Progenitor cell of endocrine pancreas (in vitro differentiated cells): ENCODE measurements around the gene SMAD3. TPM values are rescaled to one million over a fixed set of nuclear protein-coding genes. Genes with fewer than 3 reads are reported as not detected.
A peak's percentile ranks its signal among the peaks of the same experiment; 100 is the strongest.

Experiments
- DNase-seq: peaks from one replicate; pipeline ENCODE4 v3.0.0; 2021; ENCODE audit warnings: low spot score; ENCODE audit not compliant: unreplicated experiment
- H3K27ac Mint-ChIP-seq: 2 replicates; pipeline ENCODE4 v1.8.0; 2021; ENCODE audit warnings: mild to moderate bottlenecking, moderate library complexity, mixed read lengths
- H3K27me3 Mint-ChIP-seq: 2 replicates; pipeline ENCODE4 v1.8.0; 2021; ENCODE audit warnings: mixed read lengths
- H3K36me3 Mint-ChIP-seq: 2 replicates; pipeline ENCODE4 v1.8.0; 2022; ENCODE audit warnings: mixed read lengths; ENCODE audit not compliant: insufficient read depth
- H3K4me1 Mint-ChIP-seq: 2 replicates; pipeline ENCODE4 v1.8.0; 2021; ENCODE audit warnings: low read depth, mixed read lengths
- H3K4me3 Mint-ChIP-seq: 2 replicates; pipeline ENCODE4 v1.8.0; 2021; ENCODE audit warnings: low read depth, mild to moderate bottlenecking, moderate library complexity, mixed read lengths
- H3K9me3 Mint-ChIP-seq: 2 replicates; pipeline ENCODE4 v1.8.0; 2021; ENCODE audit warnings: low read depth, mixed read lengths
- CTCF ChIP-seq: fragments of 200-600 bp; sonication (generic); IDR thresholded peaks from one replicate; pipeline ENCODE4 v1.5.0; 2021; ENCODE audit warnings: antibody characterized with exemption, mild to moderate bottlenecking; ENCODE audit not compliant: unreplicated experiment
- total RNA-seq: library from RNA; stranded (reverse); gene quantifications from 2 replicates; pipeline ENCODE4 v1.2.1, GENCODE V29; 2021

SMAD3 gene
- total RNA-seq, 1 donor from 2014 or later = 51.3 TPM

GRCh38 chr15:67110958-67111864 is 45.8 kb downstream of the SMAD3 start:
- no peaks in the 10 kb centered on the region for H3K27me3 Mint-ChIP-seq
- H3K4me1 Mint-ChIP-seq = peaks cover 23% of the 10 kb centered on the region
- H3K27ac Mint-ChIP-seq = no peak overlapping the region

DNA sequence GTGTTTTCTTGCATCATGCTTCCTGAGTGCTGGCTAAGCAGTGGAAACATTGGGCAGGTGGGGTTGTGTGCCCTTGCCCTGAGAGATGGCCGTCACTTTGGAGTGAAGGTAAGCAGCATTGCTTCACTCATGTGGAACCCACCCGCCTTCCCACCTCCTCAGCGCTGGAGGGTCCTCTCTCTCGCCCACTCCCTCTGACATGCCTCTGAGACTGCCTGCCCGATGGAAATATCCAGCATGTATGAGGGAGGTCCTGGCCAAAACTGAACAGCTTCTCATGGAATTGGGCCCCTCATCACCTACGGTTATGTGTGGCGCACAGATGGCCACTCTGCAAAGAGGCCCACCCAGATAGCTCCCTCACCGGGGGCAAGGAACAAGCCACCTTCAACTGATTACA is 48.6 kb downstream of the SMAD3 start:
- no peaks in the 10 kb centered on the region for H3K27me3 Mint-ChIP-seq
- no peak overlapping the region for H3K27ac Mint-ChIP-seq
- H3K4me1 Mint-ChIP-seq = peaks cover 13% of the 10 kb centered on the region
- DNase-seq = no peak
- H3K9me3 Mint-ChIP-seq = peaks cover 9% of the 10 kb centered on the region
- no peak for TF ChIP-seq CTCF
- no peak overlapping the region for H3K4me3 Mint-ChIP-seq
- H3K36me3 Mint-ChIP-seq = peaks cover 15% of the 10 kb centered on the region

More at GRCh38 chr15:67110958-67111864, 45.8 kb downstream of the SMAD3 start:
- no peak overlapping the region for H3K4me3 Mint-ChIP-seq
- peaks cover 15% of the 10 kb centered on the region for H3K36me3 Mint-ChIP-seq
- peaks cover 9% of the 10 kb centered on the region for H3K9me3 Mint-ChIP-seq
- no peak for TF ChIP-seq CTCF
- no peak for DNase-seq

- H3K4me3 Mint-ChIP-seq = no peak overlapping the region
- no peaks in the 10 kb centered on the region for H3K27me3 Mint-ChIP-seq
- no peak for TF ChIP-seq CTCF
- H3K4me1 Mint-ChIP-seq = peaks cover 15% of the 10 kb centered on the region
- DNase-seq = no peak
- H3K27ac Mint-ChIP-seq = no peak overlapping the region
- peaks cover 9% of the 10 kb centered on the region for H3K9me3 Mint-ChIP-seq
- H3K36me3 Mint-ChIP-seq = peaks cover 14% of the 10 kb centered on the region
These were observed 49.6 kb downstream of the SMAD3 start for GRCh38 chr15:67114846-67115585.

GRCh38 chr15:67115586-67115969 is 50.2 kb downstream of the SMAD3 start:
- DNase-seq = no peak
- Mint-ChIP-seq H3K4me3 (no peak overlapping the region), H3K9me3 (peaks cover 9% of the 10 kb centered on the region), H3K27ac (no peak overlapping the region), H3K36me3 (peaks cover 8% of the 10 kb centered on the region), H3K27me3 (no peaks in the 10 kb centered on the region), H3K4me1 (peaks cover 16% of the 10 kb centered on the region)
- TF ChIP-seq CTCF = no peak

DNA sequence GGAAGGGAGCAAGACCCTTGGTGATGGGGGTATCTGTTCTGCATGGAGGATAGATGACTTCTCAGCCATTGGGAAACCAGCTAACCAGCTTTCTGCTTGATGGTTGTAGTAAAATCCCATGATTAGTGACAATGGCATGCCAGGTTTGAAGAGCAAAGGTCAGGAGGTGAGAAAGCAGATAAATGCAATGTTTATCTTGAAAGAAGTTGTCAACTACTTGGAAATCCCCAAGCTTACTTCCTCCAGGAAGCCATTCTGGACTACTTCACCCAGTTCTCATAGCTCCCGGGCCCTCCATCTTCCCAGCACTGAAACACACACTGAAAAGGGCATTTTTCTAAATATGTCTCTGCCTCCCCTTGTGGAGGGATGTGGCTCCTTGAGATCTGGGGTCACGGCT is 51.3 kb downstream of the SMAD3 start:
- Mint-ChIP-seq H3K36me3 (no peaks in the 10 kb centered on the region), H3K9me3 (peaks cover under 1% of the 10 kb centered on the region), H3K27ac (peak overlapping the region; percentile 79), H3K4me3 (no peak overlapping the region), H3K4me1 (peaks cover 16% of the 10 kb centered on the region), H3K27me3 (no peaks in the 10 kb centered on the region)
- no peak for DNase-seq
- no peak for TF ChIP-seq CTCF
